Cardiac fibroblast (primary cell): ENCODE results near the gene CCT3.

Source experiments
- DNase-seq, 2 donors: peaks; one replicate each; pipeline versions ENCODE4 v3.0.0 to v3.0.0-alpha.2; 2010; ENCODE audit warnings: low read depth in 2 of 2
- H3K4me3 ChIP-seq, 2 donors: replicated peaks in 1 of 2; 1 replicate in 1 of 2; 2 replicates in 1 of 2; pipeline ENCODE4 v1.5.1; 2011; ENCODE audit warnings: low read depth in 2 of 2, low read length in 2 of 2, mild to moderate bottlenecking in 2 of 2, moderate library complexity in 1 of 2
- TF ChIP-seq, protein P1 (sequence below): IDR thresholded peaks from one replicate; pipeline ENCODE4 v1.5.1; 2011; ENCODE audit warnings: low read depth, mild to moderate bottlenecking, low read length, inconsistent platforms

Gene CCT3

DNA sequence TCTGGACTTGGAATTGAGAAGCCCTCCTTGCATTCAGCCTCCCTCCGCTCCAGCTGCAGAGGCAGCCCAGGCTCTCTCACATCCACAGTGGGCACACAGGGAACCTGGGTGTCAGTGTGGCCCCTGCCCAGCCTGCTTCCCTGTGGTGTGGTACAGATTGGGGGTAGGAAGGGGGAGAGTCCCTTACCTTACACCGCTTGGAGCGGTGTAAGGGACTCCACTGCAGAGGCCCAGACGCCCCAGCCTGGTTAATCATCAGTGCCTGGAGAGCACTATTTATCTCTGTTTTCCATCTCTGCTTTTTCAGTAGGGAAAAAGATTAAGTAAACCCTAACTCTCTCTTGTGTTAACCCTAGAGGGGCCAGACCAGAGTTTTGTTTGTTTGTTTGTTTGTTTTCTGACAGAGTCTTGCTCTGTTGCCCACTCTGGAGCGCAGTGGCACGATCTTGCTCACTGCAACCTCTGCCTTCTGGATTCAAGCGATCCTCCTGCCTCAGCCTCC, 30.1 kb upstream of the CCT3 start:
- H3K4me3 ChIP-seq, result no peak overlapping the region
- DNase-seq, result no peak
- TF ChIP-seq, protein P1, sequence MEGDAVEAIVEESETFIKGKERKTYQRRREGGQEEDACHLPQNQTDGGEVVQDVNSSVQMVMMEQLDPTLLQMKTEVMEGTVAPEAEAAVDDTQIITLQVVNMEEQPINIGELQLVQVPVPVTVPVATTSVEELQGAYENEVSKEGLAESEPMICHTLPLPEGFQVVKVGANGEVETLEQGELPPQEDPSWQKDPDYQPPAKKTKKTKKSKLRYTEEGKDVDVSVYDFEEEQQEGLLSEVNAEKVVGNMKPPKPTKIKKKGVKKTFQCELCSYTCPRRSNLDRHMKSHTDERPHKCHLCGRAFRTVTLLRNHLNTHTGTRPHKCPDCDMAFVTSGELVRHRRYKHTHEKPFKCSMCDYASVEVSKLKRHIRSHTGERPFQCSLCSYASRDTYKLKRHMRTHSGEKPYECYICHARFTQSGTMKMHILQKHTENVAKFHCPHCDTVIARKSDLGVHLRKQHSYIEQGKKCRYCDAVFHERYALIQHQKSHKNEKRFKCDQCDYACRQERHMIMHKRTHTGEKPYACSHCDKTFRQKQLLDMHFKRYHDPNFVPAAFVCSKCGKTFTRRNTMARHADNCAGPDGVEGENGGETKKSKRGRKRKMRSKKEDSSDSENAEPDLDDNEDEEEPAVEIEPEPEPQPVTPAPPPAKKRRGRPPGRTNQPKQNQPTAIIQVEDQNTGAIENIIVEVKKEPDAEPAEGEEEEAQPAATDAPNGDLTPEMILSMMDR, result no peak

DNA sequence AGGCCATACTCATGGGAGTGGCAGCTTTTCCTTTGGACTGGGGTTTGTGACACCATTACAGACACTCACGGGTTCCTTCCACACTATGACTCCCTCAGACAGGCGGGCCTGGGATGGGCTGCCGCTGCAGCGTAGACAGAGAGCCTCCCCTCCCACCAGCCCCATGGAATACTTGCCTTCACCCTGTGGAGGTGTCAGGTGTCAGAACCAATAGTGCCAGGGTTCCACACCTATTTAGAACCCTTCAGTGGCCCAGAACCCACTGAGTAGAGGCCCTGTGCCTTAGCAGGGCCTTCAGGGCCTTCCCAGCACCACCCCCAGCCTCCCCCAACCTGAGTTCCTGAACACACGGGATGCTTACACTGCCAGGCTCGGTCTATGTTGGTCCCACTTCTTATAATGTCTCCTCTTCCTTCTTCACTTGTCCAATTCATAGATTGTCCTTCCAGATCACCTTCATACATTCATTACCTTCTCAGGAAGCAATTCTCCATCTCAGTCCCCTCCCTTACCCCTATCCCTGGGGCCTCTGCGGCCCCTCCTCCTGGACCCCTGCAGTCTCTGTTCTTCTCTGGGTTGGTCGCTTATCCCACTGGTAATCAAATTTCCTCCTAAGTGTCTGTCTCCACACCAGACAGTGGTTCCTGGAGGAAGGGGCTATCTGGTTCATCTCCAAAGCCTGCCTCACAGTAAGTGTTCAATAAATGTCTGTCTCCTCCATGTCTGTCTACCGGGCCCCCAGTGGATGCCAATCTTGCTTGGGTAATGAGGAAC, 29.5 kb upstream of the CCT3 start:
- no peak for DNase-seq
- TF ChIP-seq, protein P1, result no peak
- H3K4me3 ChIP-seq, result no peak overlapping the region

DNA sequence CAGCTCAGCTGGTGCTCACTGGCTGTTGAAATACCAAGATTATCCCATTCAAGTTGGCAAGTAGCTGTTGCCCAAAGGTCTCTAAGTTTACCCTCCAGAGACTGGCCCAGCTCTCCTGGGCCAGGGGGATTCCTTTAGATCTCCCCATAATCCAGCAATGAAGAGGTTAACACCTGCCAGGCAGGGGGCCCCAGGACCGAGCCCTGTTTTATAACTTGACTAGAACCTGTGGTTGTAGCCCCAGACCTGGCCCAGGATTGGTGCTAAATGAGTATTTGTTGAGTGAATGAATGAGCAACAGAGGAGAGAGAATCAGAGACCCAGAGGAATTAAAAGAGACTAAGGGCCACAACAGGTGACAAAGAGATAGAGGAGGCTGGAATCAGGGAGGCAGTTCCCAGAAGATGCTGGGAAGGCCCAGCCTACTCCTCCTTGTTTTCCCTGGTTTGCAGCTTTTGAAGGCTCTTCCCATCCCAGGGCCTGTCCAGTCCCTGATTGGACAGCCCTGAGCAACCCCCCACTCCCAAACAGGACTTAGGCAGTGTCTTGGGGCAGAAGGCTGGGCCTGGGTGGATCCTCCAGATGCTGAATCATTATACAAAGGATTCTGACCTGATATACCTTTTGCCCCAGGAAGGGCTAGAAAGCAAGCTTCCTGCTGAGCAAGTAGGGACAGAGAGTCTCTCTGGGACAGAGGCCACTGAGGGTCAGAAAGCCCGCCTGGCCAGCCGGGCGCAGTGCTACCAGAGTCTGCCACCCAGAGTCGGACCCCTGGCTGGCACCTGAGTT, 28.5 kb upstream of the CCT3 start:
- no peak for DNase-seq
- TF ChIP-seq, protein P1, result no peak
- H3K4me3 ChIP-seq, result no peak overlapping the region

DNA sequence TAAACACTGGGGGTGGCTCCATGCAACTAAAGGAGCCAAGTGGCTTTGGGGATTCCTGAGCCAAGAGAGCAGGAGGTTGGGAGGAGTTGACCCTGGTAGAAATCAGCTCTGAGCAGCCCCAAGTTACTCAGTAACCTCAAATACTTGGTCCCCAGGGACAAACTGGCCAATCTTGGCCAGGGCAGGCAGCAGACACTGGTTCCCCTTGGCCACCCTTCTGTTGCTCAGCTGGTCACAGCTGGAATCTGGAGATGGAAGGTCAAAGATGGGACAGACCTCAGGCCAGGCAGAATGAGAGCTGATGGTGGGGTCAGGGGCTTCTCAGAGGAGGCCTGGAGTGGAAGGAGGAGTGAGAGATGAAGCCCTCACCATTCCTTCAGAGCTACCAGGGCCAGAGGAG, 27.7 kb upstream of the CCT3 start:
- TF ChIP-seq, protein P1, result no peak
- no peak overlapping the region for H3K4me3 ChIP-seq

DNA sequence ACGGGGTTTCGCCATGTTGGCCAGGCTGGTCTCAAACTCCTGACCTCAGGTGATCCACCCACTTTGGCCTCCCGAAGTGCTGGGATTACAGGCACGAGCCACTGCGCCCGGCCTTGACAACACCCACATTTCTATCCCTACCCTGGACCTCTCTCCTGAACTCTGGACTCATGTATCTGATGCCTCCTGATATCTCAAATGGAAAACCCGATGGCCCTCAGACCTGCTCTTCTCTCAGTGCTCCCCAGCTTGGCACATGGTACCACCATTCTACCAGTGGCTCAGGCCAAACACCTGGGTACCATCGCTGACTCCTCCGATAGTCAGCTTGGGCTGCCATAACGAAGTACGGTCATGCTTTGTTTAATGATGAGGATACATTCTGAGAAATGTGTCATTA, 22.4 kb upstream of the CCT3 start:
- DNase-seq, result no peak
- TF ChIP-seq, protein P1, result no peak

More for the DNA sequence above, 27.7 kb upstream of the CCT3 start:
- DNase-seq, result no peak

DNA sequence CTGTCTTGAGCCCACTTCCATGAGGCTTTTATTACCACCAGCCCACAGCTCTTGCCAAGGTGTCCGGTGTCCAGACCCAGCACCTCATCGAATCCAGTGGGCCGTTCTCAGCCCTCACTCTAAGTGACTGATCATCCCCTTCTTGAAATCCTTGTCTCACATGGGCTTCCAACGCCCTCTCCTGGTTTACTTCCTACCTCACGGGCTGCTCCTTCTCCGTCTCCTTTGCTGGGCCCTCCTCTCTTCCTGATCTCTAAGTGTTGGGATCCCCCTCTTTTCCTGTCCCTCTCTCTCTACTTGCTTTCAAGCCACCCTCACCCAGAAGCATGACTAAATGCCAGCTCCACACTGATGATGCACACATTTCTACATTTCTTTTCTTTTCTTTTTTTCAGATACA, 21.9 kb upstream of the CCT3 start:
- TF ChIP-seq, protein P1, result peak; percentile 60
- no peak overlapping the region for H3K4me3 ChIP-seq
- DNase-seq, result peak; percentile 38 to 60

More for the DNA sequence above, 22.4 kb upstream of the CCT3 start:
- H3K4me3 ChIP-seq, result no peak overlapping the region
